ENCODE data around the gene MCRIP1.

The MCRIP1 gene

DNA sequence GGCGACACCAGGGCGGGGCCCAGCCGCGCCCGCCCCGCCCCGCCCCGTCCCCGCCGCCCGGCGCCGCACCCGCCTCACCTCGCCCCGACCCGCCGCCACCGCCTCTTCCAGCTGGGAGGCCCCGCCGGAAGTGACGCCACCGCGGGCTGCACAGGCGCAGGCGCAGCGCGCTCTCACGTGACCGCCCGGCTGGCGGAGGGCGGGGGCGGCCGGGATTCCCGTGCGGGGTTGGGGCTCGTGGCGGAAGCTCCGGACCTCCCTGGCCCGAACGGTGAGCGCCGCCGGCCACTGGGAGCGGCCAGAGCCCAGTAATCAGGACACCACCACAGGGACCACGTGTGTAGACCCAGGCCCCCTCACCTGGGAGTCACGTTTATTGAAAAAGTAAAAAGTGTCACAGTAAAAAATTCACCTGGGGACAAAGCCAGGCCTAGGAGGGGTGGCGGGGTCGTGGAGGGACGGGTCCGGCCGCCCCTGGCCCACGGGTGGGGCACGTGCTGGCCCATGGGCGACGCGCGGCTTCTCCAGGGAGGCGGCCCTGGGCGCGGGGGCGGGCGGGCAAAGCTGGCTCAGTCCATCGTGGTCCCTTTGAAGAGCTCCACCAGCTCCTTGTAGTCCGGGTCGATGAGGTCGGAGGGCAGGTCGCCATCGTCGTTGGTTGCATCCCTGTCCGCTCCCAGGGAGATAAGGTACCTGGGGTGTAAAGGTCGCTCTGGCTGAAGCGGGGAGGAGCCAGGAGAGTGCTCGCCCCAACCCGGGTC lies at the start of gene MCRIP1:
Gene MCRIP1, minus strand, starts transcription at position 132 of the 761 bp plus-strand sequence. CDS start 8,785 bp downstream, outside the sequence.
- DNase-seq (ENCODE audit: low read depth in 1 of 2, low spot score in 1 of 2), result peak; percentile 92 to 94

GRCh38 chr17:81879121-81879520 lies 46.0 kb upstream of the MCRIP1 start:
- no peak for DNase-seq (ENCODE audit: low read depth in 1 of 2, low spot score in 1 of 2)

DNA sequence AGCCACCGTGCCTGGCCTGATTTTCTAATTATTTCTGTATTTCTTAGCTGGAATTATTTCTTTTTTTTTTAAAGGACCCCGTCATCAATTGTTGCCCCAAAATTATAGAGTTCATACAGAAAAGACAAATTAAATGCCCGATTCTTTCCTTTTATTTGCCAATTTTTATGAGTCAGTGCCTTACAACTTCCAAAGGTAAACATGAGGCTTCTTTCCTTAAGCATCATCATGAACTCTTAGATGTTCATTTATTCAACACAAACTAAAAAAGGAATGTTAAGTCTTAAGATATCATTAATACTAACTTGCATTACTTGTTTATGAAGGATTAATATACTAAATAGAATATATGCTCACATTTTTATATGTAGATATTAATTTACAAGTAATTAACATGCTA lies 45.2 kb upstream of the MCRIP1 start:
- no peak for DNase-seq (ENCODE audit: low read depth in 1 of 2, low spot score in 1 of 2)

DNA sequence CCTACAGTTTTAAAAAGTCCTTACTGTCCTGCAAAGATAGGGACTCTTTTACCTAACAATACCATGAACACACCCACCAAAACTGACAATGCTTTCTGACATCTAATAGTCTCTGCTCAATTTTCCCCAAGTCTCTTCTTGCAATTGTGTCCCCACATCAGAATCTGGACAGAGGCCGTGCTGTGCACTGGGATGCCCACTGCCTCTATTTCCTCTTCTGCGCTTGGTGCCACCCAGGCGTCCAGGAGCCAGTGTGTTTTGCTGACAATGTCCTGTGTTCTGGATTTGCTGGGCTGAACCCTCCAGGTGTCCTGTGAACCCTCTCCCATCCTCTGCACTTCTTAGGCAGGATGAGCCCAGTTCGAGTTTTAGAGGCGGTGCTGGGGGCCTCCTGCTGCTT lies 44.5 kb upstream of the MCRIP1 start:
- DNase-seq (ENCODE audit: low read depth in 1 of 2, low spot score in 1 of 2), result no peak

- peak; percentile 87 to 95 for DNase-seq (ENCODE audit: low read depth in 1 of 2, low spot score in 1 of 2)
These were observed 38.5 kb upstream of the MCRIP1 start for GRCh38 chr17:81871387-81872230.

- DNase-seq (ENCODE audit: low read depth in 1 of 2, low spot score in 1 of 2), result no peak
These were observed 37.9 kb upstream of the MCRIP1 start, which contains the start of gene ARHGDIA for GRCh38 chr17:81870981-81871386. ARHGDIA (minus strand) TSS chr17:81871337; CDS start chr17:81869930, 1,407 bp downstream.

- no peak for DNase-seq (ENCODE audit: low read depth in 1 of 2, low spot score in 1 of 2)
These were observed 37.3 kb upstream of the MCRIP1 start for GRCh38 chr17:81870131-81870980.

GRCh38 chr17:81869221-81870130 lies 36.4 kb upstream of the MCRIP1 start:
- DNase-seq (ENCODE audit: low read depth in 1 of 2, low spot score in 1 of 2), result no peak

GRCh38 chr17:81868674-81869220 lies 35.7 kb upstream of the MCRIP1 start:
- no peak for DNase-seq (ENCODE audit: low read depth in 1 of 2, low spot score in 1 of 2)

DNA sequence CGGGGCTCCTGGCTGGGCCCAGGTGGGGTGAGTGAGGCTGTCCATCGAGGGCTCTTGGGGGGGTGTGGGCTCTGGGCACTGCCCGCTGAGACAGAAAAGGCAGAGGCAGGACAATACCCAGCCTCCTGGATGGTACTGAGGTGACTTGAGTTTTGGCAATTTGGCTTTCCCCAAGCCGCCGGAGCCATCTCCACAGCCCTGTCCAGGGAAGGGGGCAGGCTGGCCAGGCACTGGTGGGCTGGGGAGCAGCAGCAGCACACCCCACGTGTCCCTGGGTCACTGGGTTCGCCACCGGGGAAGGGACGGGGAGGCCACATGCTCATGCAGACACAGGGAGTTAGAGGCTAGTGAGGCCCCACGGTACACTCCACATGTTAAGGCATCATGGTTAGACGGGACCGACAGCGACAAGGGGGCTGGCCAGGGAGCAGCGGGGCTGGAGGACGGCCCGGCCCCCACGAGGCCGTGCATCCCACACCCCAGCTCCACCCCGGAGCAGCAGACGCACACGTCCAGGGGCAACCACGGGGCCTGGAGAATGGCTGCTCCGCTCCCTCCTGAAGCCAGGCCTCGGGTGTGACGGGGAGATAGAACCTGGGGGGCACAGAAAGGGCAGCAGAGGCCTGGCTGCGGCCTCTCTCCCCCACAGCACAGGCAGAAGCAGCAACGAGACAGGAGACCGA lies 35.0 kb upstream of the MCRIP1 start:
- DNase-seq (ENCODE audit: low read depth in 1 of 2, low spot score in 1 of 2), result no peak

DNA sequence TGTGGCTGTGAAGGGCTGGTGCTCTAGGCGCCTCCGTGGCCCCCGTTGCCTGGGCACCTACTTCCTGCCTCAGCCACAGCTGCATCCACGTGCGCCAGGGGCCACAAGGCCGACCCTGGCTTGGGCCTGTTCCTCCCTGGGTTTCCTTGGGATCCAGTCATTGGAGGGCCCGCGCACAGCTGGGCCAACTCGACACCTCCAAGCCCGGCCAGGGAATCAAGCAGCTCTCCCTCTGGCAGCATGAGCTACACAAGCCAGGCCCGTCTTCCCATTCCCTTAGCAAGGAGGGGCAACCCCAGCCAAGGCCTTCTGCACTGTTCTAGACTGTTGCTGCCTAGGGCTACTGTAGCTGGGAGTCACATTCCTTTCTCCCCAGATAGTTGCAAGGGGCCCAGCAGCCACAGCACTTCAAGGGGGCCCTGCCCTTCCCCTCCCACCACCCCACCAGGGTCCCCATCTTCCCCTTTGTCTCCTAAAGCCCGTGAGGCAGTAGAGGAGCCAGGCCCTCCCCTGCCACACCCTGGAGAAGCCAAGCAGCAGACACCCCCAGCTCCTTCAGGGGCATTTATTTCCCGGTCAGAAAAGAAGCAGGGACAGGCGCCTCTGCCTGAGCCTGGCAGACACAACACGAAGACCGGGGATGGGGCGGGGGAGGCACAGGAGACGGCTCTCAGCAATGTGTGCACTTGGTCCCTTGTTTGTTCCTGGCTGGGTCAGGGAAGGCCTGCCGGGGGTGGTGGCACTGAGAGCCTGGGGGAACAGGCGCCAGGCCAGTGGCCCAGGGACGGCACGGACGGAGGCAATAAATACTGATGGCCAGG lies 34.3 kb upstream of the MCRIP1 start:
- DNase-seq (ENCODE audit: low read depth in 1 of 2, low spot score in 1 of 2), result peak in 1 of 2 donors; percentile 15

DNA sequence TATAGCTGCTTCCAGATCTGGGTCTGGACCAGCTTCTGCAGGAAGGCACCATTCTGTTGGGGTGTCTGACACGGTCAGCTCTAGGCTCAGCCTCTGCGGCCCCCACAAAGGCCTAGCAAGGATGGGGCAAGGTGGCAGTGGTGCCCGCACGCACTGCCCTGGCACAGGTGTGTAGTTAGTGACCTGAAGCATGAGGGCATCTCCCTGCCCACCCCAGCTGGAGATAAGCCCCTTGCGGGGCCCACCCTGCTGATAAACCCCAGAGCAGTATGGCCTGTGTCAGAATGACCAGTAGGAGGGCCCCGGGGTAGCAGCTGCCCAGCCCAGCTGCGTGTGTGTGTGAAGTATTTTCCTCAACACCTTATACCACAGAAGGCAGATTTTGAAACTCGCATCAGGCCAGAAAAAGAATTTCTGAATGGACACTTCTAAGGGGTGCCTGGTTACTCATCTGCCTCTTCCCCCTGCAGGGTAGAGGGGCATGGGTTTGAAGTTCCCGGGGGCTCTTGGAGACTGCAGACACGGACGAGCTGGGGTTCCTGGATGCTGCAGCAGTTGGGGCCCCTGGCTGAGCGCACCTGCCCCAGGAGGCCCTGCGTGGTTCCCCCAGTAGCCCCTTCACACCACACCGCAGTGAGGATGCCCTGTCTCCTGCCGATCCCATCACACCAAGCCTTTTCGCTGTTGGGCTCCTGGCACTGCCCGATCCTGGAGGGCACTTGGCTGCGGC lies 33.5 kb upstream of the MCRIP1 start:
- DNase-seq (ENCODE audit: low read depth in 1 of 2, low spot score in 1 of 2), result peak in 1 of 2 donors; percentile 11

- no peak for DNase-seq (ENCODE audit: low read depth in 1 of 2, low spot score in 1 of 2)
These were observed 32.8 kb upstream of the MCRIP1 start for GRCh38 chr17:81865733-81866439.

GRCh38 chr17:81865358-81865732 lies 32.3 kb upstream of the MCRIP1 start:
- DNase-seq (ENCODE audit: low read depth in 1 of 2, low spot score in 1 of 2), result no peak

DNA sequence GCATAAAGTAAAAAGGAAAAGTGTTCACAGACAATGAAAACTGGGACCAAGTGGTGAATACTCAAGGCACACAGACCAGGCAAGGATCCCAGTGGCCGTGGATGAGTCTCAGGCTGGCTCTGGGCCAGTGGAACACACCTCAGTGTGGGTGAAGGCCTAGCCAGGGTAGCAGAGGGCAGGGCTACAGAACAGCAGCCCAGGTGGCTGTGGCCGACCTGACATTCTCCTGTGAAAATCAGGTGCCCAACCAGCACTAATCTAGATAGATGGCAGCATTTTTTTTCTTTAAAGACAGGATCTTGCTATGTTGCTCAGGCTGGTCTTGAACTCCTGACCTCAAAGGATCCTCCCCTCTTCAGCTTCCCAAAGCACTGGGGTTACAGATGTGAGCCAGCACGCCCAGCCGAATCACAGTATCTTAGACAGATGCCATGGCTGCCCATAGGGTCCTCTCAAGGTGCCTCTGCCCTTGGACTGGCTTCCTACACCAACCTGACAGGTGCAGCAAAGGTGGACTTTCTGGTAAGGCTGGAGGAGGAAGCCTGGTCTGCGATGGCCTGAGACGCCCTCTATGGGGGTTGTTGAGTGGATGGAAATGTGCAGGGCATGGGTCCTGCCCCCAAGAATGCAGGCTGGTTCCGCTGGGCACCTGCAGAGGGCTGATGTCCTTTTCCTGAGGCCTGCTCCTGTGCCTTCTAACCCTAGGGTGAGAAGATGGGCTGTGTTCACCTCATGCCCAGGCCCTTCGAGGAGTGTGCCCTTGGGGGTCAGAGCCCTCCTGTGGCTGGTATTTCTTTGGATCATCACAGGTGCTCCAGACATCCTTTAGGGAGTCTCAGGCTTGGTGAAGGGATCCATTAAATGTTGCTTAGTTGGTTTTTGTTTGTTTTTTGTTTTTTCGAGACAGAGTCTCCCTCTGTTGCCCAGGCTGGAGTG lies 31.0 kb upstream of the MCRIP1 start:
- DNase-seq (ENCODE audit: low read depth in 1 of 2, low spot score in 1 of 2), result no peak

DNA sequence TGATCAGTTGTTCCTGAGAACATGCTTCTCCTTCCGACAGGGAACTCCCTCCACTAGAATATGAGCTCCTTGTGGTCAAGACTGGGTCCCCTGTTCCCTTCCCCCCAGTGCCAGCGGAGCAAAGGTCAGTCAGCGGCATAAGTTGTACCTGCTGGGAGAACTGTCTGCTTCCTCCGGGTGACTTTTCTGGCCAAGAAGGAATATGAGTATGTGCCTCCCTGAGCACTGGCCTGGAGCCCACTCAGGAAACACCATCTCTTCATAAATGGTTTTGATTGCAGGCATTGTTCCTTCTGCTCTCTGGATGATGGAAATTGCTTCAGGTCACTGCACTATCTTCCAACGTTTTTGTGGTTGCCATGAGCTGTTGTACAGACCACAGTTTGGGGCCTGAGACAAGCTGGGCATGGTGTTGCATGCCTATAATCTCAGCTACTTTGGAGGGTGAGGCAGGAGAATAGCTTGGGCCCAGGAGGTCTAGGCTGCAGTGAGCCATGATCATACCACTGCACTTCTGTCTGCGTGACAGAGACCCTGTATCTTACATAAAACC lies 30.1 kb upstream of the MCRIP1 start:
- no peak for DNase-seq (ENCODE audit: low read depth in 1 of 2, low spot score in 1 of 2)

Measured in activated CD4-positive, alpha-beta T cell treated with anti-CD3 and anti-CD28 coated beads, Interleukin-2, amount 50 U/mL, for 24 hours (primary cell).